Smooth muscle cell (in vitro differentiated cells): Measurements from ENCODE around the gene MPDZ. TPM values are rescaled to one million over a fixed set of nuclear protein-coding genes. Genes with fewer than 3 reads are reported as not detected.
A peak's percentile ranks its signal among the peaks of the same experiment; 100 is the strongest.

Source experiments
- DNase-seq: peaks from one replicate; lab custom pipeline; 2025; ENCODE audit not compliant: unreplicated experiment; lab: John Stamatoyannopoulos, UW
- H2AFZ ChIP-seq: fragments of 200-600 bp; sonication (generic); 2 replicates; pipeline ENCODE4 v1.6.0; 2016; ENCODE audit warnings: antibody characterized with exemption, low read depth, mild to moderate bottlenecking
- H3F3A ChIP-seq: fragments of 200-600 bp; sonication (generic); 2 replicates; pipeline ENCODE4 v1.6.0; 2017; ENCODE audit warnings: antibody characterized with exemption, low read depth
- H3K27ac ChIP-seq: fragments of 200-600 bp; sonication (generic); 2 replicates; pipeline ENCODE4 v1.5.1; 2016; ENCODE audit warnings: low read depth, mild to moderate bottlenecking
- H3K27me3 ChIP-seq: fragments of 200-600 bp; sonication (generic); 2 replicates; pipeline ENCODE4 v1.6.1; 2016; ENCODE audit warnings: low read depth, mild to moderate bottlenecking
- H3K36me3 ChIP-seq: fragments of 200-600 bp; sonication (generic); 2 replicates; pipeline ENCODE4 v1.5.1; 2016; ENCODE audit warnings: low read depth
- H3K4me1 ChIP-seq: fragments of 200-600 bp; sonication (generic); 2 replicates; pipeline ENCODE4 v1.5.1; 2016; ENCODE audit warnings: low read depth
- H3K4me2 ChIP-seq: fragments of 200-600 bp; sonication (generic); 2 replicates; pipeline ENCODE4 v1.6.0; 2016; ENCODE audit warnings: mild to moderate bottlenecking
- H3K4me3 ChIP-seq: fragments of 200-600 bp; sonication (generic); 2 replicates; pipeline ENCODE4 v1.5.1; 2016; ENCODE audit warnings: mild to moderate bottlenecking
- H3K79me2 ChIP-seq: fragments of 200-600 bp; sonication (generic); 2 replicates; pipeline ENCODE4 v1.6.0; 2016; ENCODE audit warnings: low read depth, mild to moderate bottlenecking
- H3K9ac ChIP-seq: fragments of 200-600 bp; sonication (generic); 2 replicates; pipeline ENCODE4 v1.6.0; 2016; ENCODE audit warnings: low read depth
- H3K9me3 ChIP-seq: fragments of 200-600 bp; sonication (generic); replicated peaks from 2 replicates; pipeline ENCODE4 v1.5.1; 2016; ENCODE audit warnings: low read depth
- H4K20me1 ChIP-seq: fragments of 200-600 bp; sonication (generic); 2 replicates; pipeline ENCODE4 v1.6.0; 2016; ENCODE audit warnings: low read depth
- CTCF ChIP-seq: fragments of 200-600 bp; sonication (generic); IDR thresholded peaks from 2 replicates; pipeline ENCODE4 v1.5.1; 2017; ENCODE audit warnings: borderline replicate concordance, mild to moderate bottlenecking, antibody characterized with exemption; ENCODE audit not compliant: insufficient read depth, poor library complexity, severe bottlenecking
- WGBS: methylation state at CpG from one replicate; pipeline ENCODE4 v1.1.7; 2016; ENCODE audit warnings: low lambda C conversion rate; 5-methylcytosine and 5-hydroxymethylcytosine counted together
- polyA plus RNA-seq: library from polyadenylated mRNA; unstranded; fragments of >200 nt; fragmentation: Nextera tagmentation; extraction: Ambion mirVana; gene quantifications from 2 replicates; pipeline ENCODE4 v1.2.1, GENCODE V29; 2016
- total RNA-seq: library from RNA; depleted of rRNA; stranded (reverse); fragments of >200 nt; gene quantifications from 2 replicates; pipeline ENCODE4 v1.2.3, GENCODE V29; 2014

The MPDZ gene
- total and polyA plus RNA-seq, 2 experiments from 2014 or later: 16.2 to 69.5 TPM

GRCh38 chr9:13082796-13083195 lies 196.7 kb downstream of the MPDZ start:
- H3K9ac ChIP-seq: no peak overlapping the region
- no peaks in the 10 kb centered on the region for H3K27me3 ChIP-seq
- H3F3A ChIP-seq: no peaks in the 10 kb centered on the region
- WGBS: 75% methylated on average over 2 of the region's 2 CpGs
- H4K20me1 ChIP-seq: no peaks in the 10 kb centered on the region
- peak overlapping the region; percentile 37 for H3K4me2 ChIP-seq
- no peak overlapping the region for H2AFZ ChIP-seq
- H3K4me1 ChIP-seq: peaks cover 10% of the 10 kb centered on the region
- DNase-seq: no peak
- no peaks in the 10 kb centered on the region for H3K36me3 ChIP-seq
- no peak for TF ChIP-seq CTCF
- H3K79me2 ChIP-seq: no peaks in the 10 kb centered on the region
- no peaks in the 10 kb centered on the region for H3K9me3 ChIP-seq
- H3K27ac ChIP-seq: peak overlapping the region; percentile 71
- no peak overlapping the region for H3K4me3 ChIP-seq

- Histone ChIP-seq H4K20me1 (no peaks in the 10 kb centered on the region), H3F3A (no peaks in the 10 kb centered on the region), H2AFZ (no peak overlapping the region), H3K27ac (no peak overlapping the region), H3K79me2 (no peaks in the 10 kb centered on the region), H3K4me1 (no peaks in the 10 kb centered on the region), H3K27me3 (no peaks in the 10 kb centered on the region), H3K9me3 (no peaks in the 10 kb centered on the region), H3K9ac (no peak overlapping the region), H3K4me3 (no peak overlapping the region), H3K36me3 (no peaks in the 10 kb centered on the region), H3K4me2 (no peak overlapping the region)
- no peak for DNase-seq
- WGBS: 88% methylated on average over 1 of the region's 1 CpG
- TF ChIP-seq CTCF: no peak
These were observed 201.3 kb downstream of the MPDZ start for GRCh38 chr9:13078164-13078563.

GRCh38 chr9:13076616-13077015 lies 202.9 kb downstream of the MPDZ start:
- H4K20me1 ChIP-seq: no peaks in the 10 kb centered on the region
- no peaks in the 10 kb centered on the region for H3K4me1 ChIP-seq
- H3F3A ChIP-seq: no peaks in the 10 kb centered on the region
- H2AFZ ChIP-seq: no peak overlapping the region
- H3K36me3 ChIP-seq: no peaks in the 10 kb centered on the region
- H3K4me3 ChIP-seq: no peak overlapping the region
- no peaks in the 10 kb centered on the region for H3K79me2 ChIP-seq
- DNase-seq: no peak
- TF ChIP-seq CTCF: no peak
- H3K27ac ChIP-seq: no peak overlapping the region
- no peak overlapping the region for H3K9ac ChIP-seq
- H3K9me3 ChIP-seq: no peaks in the 10 kb centered on the region
- H3K27me3 ChIP-seq: no peaks in the 10 kb centered on the region
- H3K4me2 ChIP-seq: no peak overlapping the region

- Histone ChIP-seq H4K20me1 (no peaks in the 10 kb centered on the region), H3K4me3 (no peak overlapping the region), H3F3A (no peaks in the 10 kb centered on the region), H3K27ac (no peak overlapping the region), H3K4me1 (no peaks in the 10 kb centered on the region), H3K9ac (no peak overlapping the region), H2AFZ (no peak overlapping the region), H3K79me2 (no peaks in the 10 kb centered on the region), H3K9me3 (no peaks in the 10 kb centered on the region), H3K27me3 (no peaks in the 10 kb centered on the region), H3K4me2 (no peak overlapping the region), H3K36me3 (no peaks in the 10 kb centered on the region)
- no peak for TF ChIP-seq CTCF
- DNase-seq: no peak
These were observed 207.6 kb downstream of the MPDZ start for GRCh38 chr9:13071921-13072320.
